GM11168 (cell line): ENCODE measurements around the gene C1GALT1C1L.
"Not testable (repeated sequence)": the region's sequence is repeated elsewhere in the genome, so short reads cannot be mapped to it uniquely, and the experiment has no call there.

ENCODE experiments used
- in situ Hi-C: fragments of 300-500 bp; cut with MboI; formaldehyde crosslinking; loops from one replicate; pipeline ENCODE4 v1.12.0; 2022; ENCODE audit warnings: low sequenced_read_pairs; ENCODE audit not compliant: unreplicated experiment

The C1GALT1C1L gene

GRCh38 chr2:43675646-43676321, 445 bp downstream of the C1GALT1C1L start:
- in situ Hi-C loops: no loop called here

GRCh38 chr2:43657241-43657640, 19.0 kb downstream of the C1GALT1C1L start:
- in situ Hi-C loops: no loop called here

- in situ Hi-C loops: no loop called here
These were observed 22.7 kb downstream of the C1GALT1C1L start for GRCh38 chr2:43653506-43653905.

- in situ Hi-C loops: no loop called here
These were observed 27.1 kb downstream of the C1GALT1C1L start for GRCh38 chr2:43648994-43649701.

GRCh38 chr2:43643680-43644079, 32.5 kb downstream of the C1GALT1C1L start:
- in situ Hi-C loops: no loop called here

GRCh38 chr2:43642363-43642762, 33.9 kb downstream of the C1GALT1C1L start:
- in situ Hi-C loops: no loop called here

- in situ Hi-C loops: no loop called here
These were observed 39.0 kb downstream of the C1GALT1C1L start, which contains the start of gene PLEKHH2 for GRCh38 chr2:43637030-43637803. Gene PLEKHH2, plus strand, starts transcription at chr2:43637260. Its CDS starts 7,414 bp downstream, at chr2:43644674.

- in situ Hi-C loops: no loop called here
These were observed 39.6 kb downstream of the C1GALT1C1L start for GRCh38 chr2:43636621-43637020.

GRCh38 chr2:43636153-43636552, 40.1 kb downstream of the C1GALT1C1L start:
- in situ Hi-C loops: not testable (repeated sequence)

- in situ Hi-C loops: no loop called here
These were observed 41.5 kb downstream of the C1GALT1C1L start for GRCh38 chr2:43634604-43635306.

GRCh38 chr2:43631618-43632317, 44.5 kb downstream of the C1GALT1C1L start:
- in situ Hi-C loops: no loop called here
